Immature natural killer cell (primary cell): ENCODE measurements around the gene PRRC2B. TPM values are rescaled to one million over a fixed set of nuclear protein-coding genes. Genes with fewer than 3 reads are reported as not detected.

Experiments used
- polyA plus RNA-seq, 3 donors: library from polyadenylated mRNA; unstranded; fragments of 300-500 nt; fragmentation: Illumina TruSeq; gene quantifications; one replicate each; pipeline ENCODE4 v1.2.3, GENCODE V29; 2021

The PRRC2B gene
- polyA plus RNA-seq, 3 donors from 2014 or later: 2.0 to 48.1 (median 9.6) TPM

Other genes with a start within 250 kb of the PRRC2B start
- gene FAM78A, start 117.6 kb upstream of the PRRC2B start, polyA plus RNA-seq: 10 to 100 TPM in 1 of 3 donors, 1 to 10 TPM in 2; 5.0 to 20.8 (median 7.5) TPM
- 1 to 10 TPM in 2 of 3 donors, under 1 TPM in 1; 0.44 to 1.4 (median 1.2) TPM for gene PLPP7, start 104.4 kb upstream of the PRRC2B start, polyA plus RNA-seq
- 10 to 100 TPM in 1 of 3 donors, 1 to 10 TPM in 2; 4.8 to 10.4 (median 8.0) TPM for gene POMT1, start 108.8 kb downstream of the PRRC2B start, polyA plus RNA-seq
- gene UCK1, start 137.2 kb downstream of the PRRC2B start, polyA plus RNA-seq: 10 to 100 TPM; 27.3 to 34.7 (median 33.7) TPM
- gene PRRT1B, start 151.4 kb downstream of the PRRC2B start, polyA plus RNA-seq: not detected